Tibial nerve (tissue), 4 donors: ENCODE data around the gene HIP1. TPM values are rescaled to one million over a fixed set of nuclear protein-coding genes. Genes with fewer than 3 reads are reported as not detected.
"Not testable (repeated sequence)": the region's sequence is repeated elsewhere in the genome, so short reads cannot be mapped to it uniquely, and the experiment has no call there.

ENCODE experiments used
- DNase-seq, 2 donors: peaks; one replicate each; pipeline ENCODE4 v3.0.0-alpha.2; 2019; ENCODE audit warnings: low spot score in 2 of 2
- H3K27ac ChIP-seq, 4 donors: fragments of 200-600 bp; sonication (generic) in 3 of 4; one replicate each; pipeline ENCODE4 v1.5.1; 2017 to 2019; ENCODE audit warnings: mild to moderate bottlenecking in 1 of 4
- H3K27me3 ChIP-seq, 2 donors: fragments of 200-600 bp; sonication (generic) in 1 of 2; one replicate each; pipeline versions ENCODE4 v1.5.1 to v1.6.0; 2017 to 2019
- H3K36me3 ChIP-seq, 3 donors: fragments of 200-600 bp; sonication (generic); one replicate each; pipeline ENCODE4 v1.5.1; 2018 to 2019
- H3K4me1 ChIP-seq, 4 donors: fragments of 200-600 bp; sonication (generic) in 3 of 4; one replicate each; pipeline ENCODE4 v1.5.1; 2017 to 2019
- H3K4me3 ChIP-seq, 4 donors: fragments of 200-600 bp; sonication (generic) in 3 of 4; one replicate each; pipeline ENCODE4 v1.5.1; 2017 to 2019; ENCODE audit warnings: mild to moderate bottlenecking in 1 of 4, moderate library complexity in 1 of 4
- H3K9me3 ChIP-seq, 4 donors: fragments of 200-600 bp; sonication (generic) in 3 of 4; one replicate each; pipeline ENCODE4 v1.5.1; 2017 to 2019
- EP300 ChIP-seq, 2 donors: sonication (generic); formaldehyde crosslinking; IDR thresholded peaks; one replicate each; pipeline ENCODE4 v1.6.1; 2017; ENCODE audit warnings: antibody characterized with exemption in 2 of 2, mild to moderate bottlenecking in 1 of 2
- POLR2A ChIP-seq, 2 donors: fragments of 450-650 bp; IDR thresholded peaks; one replicate each; pipeline ENCODE4 v1.6.1; 2017; ENCODE audit warnings: antibody characterized with exemption in 2 of 2, mild to moderate bottlenecking in 2 of 2, moderate library complexity in 2 of 2
- WGBS, 2 donors: methylation state at CpG; one replicate each; pipeline ENCODE4 v1.1.5; 2018; 5-methylcytosine and 5-hydroxymethylcytosine counted together
- total RNA-seq, 4 donors: library from RNA; depleted of rRNA; stranded (reverse); fragments of >200 nt; gene quantifications; one replicate each; pipeline ENCODE4 v1.1.0, GENCODE V29; 2016
- TF ChIP-seq, protein P1 (sequence below), 5 experiments: fragments of 200-600 bp in 3 of 5; fragments of 450-650 bp in 2 of 5; sonication (generic) in 3 of 5; IDR thresholded peaks; one replicate each; pipeline ENCODE4 v1.5.1; 2016 to 2019; ENCODE audit warnings: antibody characterized with exemption in 5 of 5, mild to moderate bottlenecking in 3 of 5, moderate library complexity in 2 of 5

Gene HIP1
- total RNA-seq, 4 donors from 2014 or later: 43.2 to 59.7 (median 49.8) TPM

DNA sequence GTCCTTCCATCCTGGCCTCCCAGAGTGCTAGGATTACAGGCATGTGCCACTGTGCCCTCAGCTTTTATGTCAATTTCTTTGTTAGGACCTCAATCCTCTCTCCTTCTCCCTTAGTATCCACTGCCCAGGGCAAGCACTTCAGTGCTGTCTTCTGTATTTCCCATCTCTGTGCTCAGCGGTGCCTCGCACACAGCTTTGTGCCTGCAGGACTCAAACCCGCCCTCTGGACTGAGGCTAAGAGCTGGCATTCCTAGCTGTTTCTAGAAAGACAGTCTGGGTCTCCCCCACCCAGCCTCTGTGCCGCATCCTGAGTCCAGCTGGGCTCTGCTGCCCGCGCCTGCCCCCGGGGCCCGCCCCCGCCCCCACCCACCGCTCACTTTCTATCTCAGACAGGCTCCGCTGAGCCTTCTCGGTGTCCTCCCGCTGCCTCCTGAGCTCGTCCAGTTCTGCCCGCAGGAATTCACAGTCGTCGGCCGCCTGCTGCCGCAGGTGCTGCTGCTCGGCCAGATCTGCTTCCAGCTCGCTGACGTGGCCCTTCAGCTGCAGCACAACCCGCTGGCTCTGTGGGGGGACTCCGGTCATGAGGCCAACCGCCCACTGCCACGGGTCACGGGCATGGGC lies 179.3 kb downstream of the HIP1 start:
- Histone ChIP-seq H3K4me1 (no peaks in the 10 kb centered on the region), H3K27ac (no peak overlapping the region), H3K9me3 (no peaks in the 10 kb centered on the region), H3K36me3 (peaks cover 6 to 98% (median 7%) of the 10 kb centered on the region in 3 donors), H3K4me3 (no peak overlapping the region), H3K27me3 (no peaks in the 10 kb centered on the region)
- WGBS, 2 donors: 85 to 92% methylated on average over 16 to 27 of the region's 27 CpGs
- DNase-seq: no peak
- TF ChIP-seq, protein P1, sequence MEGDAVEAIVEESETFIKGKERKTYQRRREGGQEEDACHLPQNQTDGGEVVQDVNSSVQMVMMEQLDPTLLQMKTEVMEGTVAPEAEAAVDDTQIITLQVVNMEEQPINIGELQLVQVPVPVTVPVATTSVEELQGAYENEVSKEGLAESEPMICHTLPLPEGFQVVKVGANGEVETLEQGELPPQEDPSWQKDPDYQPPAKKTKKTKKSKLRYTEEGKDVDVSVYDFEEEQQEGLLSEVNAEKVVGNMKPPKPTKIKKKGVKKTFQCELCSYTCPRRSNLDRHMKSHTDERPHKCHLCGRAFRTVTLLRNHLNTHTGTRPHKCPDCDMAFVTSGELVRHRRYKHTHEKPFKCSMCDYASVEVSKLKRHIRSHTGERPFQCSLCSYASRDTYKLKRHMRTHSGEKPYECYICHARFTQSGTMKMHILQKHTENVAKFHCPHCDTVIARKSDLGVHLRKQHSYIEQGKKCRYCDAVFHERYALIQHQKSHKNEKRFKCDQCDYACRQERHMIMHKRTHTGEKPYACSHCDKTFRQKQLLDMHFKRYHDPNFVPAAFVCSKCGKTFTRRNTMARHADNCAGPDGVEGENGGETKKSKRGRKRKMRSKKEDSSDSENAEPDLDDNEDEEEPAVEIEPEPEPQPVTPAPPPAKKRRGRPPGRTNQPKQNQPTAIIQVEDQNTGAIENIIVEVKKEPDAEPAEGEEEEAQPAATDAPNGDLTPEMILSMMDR (IDR thresholded peaks at IDR 0.05): no peak
- TF ChIP-seq POLR2A (IDR thresholded peaks at IDR 0.05) (no peak), EP300 (IDR thresholded peaks at IDR 0.05) (no peak)

DNA sequence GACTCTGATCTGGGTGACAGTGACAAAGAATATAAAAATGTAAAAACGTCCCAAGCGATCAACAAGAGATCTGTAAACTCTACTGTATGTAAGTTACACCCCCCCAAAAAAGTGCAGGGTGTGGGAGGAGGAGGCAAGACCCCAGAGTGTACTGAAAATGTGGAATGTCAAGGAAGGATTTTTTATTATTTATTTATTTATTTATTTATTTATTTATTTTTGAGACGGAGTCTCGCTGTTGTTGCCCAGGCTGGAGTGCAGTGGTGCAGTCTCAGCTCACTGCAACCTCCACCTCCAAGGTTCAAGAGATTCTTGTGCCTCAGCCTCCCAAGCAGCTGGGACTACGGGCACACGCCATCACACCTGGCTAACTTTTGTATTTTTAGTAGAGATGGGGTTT lies 181.9 kb downstream of the HIP1 start:
- H3K36me3 ChIP-seq: peaks cover 4 to 99% (median 6%) of the 10 kb centered on the region in 3 donors
- not testable (repeated sequence) for H3K27ac ChIP-seq, H3K4me3 ChIP-seq, H3K9me3 ChIP-seq, DNase-seq, H3K4me1 ChIP-seq, H3K27me3 ChIP-seq
- 93 to 94% methylated on average over 6 of the region's 6 CpGs for WGBS, 2 donors

DNA sequence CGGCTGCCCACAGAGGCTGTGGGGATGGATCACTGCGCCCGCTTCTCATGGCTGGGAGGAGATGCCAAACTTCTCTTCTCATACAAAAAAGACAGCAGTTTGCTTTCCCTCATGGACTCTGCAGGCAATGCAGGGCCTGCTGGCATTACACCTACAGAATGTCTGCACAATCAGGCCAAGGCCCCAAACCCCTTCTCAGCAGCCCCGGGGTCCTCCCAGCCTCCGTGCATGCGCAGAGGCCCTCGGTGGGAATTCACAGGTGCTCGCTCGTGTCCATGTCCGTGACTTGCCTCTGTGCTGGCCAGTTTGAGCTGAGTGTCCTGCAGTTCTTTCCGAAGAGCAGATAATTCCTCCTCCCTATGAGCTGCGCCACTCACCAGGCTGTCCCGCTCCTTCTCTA lies 183.0 kb downstream of the HIP1 start:
- Histone ChIP-seq H3K27ac (no peak overlapping the region), H3K9me3 (no peaks in the 10 kb centered on the region), H3K4me1 (no peaks in the 10 kb centered on the region), H3K4me3 (no peak overlapping the region), H3K36me3 (peaks cover 4 to 99% (median 6%) of the 10 kb centered on the region in 3 donors), H3K27me3 (no peaks in the 10 kb centered on the region)
- WGBS, 2 donors: 92 to 97% methylated on average over 13 of the region's 13 CpGs
- no peak for DNase-seq
- TF ChIP-seq EP300 (IDR thresholded peaks at IDR 0.05): no peak
- TF ChIP-seq, protein P1 (IDR thresholded peaks at IDR 0.05): no peak

DNA sequence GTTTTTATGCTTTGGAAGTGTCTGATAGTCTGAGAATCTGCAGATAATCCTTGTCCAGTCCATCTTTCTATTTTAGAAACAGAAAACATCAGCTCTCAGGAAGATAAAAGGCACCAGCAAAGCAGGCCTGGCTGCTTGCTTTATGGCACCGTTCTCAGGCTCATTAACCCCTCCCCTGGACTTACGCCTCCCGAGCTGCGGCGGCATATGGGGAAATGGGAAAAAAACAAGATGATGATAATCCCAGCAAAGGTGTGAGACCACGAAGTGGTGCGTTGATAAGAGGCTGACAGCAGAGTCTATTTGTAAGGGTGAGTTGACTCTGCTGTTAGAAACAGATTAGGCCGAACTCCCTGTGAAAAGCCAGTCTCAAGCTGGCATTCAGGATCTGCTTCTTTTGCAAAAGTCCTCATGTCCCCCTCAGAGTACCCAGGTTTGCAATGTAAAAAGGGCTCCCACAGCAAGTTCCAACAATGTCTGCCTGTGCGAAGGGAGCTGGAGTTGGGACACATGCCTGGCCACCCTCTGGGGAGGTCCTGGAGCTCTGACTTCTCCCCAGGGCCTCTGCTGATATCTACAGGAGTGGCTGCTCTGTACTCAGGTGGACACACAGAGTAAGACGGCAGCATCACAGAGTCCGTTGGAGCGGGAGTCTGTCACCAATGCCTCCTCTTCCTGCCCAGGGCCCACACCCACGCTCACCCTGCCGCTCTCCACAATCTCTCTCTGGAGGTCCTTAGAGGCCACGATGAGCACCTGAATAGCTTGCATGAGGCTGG lies 192.3 kb downstream of the HIP1 start:
- H3K36me3 ChIP-seq: peaks cover 0 to 100% (median 0%) of the 10 kb centered on the region in 3 donors
- no peaks in the 10 kb centered on the region for H3K9me3 ChIP-seq
- H3K27me3 ChIP-seq: no peaks in the 10 kb centered on the region
- no peak for TF ChIP-seq EP300 (IDR thresholded peaks at IDR 0.05)
- TF ChIP-seq, protein P1 (IDR thresholded peaks at IDR 0.05): no peak
- no peak for TF ChIP-seq POLR2A (IDR thresholded peaks at IDR 0.05)
- no peak overlapping the region for H3K4me3 ChIP-seq
- WGBS, 2 donors: 79 to 80% methylated on average over 15 of the region's 15 CpGs
- DNase-seq: no peak
- no peak overlapping the region for H3K27ac ChIP-seq
- no peaks in the 10 kb centered on the region for H3K4me1 ChIP-seq

DNA sequence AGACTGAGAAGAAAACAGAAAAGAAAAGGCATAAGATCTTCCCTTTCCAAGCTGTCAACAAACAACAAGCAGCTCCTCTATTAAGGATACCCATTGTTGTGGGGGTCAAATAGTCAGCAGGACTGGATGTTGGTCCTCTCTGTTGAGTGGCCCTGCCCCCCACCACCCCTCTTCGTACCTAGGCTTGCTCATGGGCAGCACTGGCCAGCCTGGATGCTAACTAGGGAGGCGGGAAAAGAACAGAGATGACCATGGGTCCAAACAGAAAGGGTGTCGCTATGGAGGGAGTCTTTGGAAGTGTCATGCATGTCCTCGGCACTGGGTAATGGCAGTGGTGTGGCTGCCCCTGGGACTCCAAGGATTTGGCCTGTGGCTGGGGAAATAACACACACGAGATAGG lies 201.0 kb downstream of the HIP1 start:
- Histone ChIP-seq H3K36me3 (peaks cover 3 to 89% (median 4%) of the 10 kb centered on the region in 3 donors), H3K9me3 (no peaks in the 10 kb centered on the region), H3K4me1 (no peaks in the 10 kb centered on the region), H3K27ac (no peak overlapping the region), H3K4me3 (no peak overlapping the region), H3K27me3 (no peaks in the 10 kb centered on the region)
- TF ChIP-seq POLR2A (IDR thresholded peaks at IDR 0.05): no peak
- TF ChIP-seq EP300 (IDR thresholded peaks at IDR 0.05): no peak
- TF ChIP-seq, protein P1 (IDR thresholded peaks at IDR 0.05): no peak
- DNase-seq: no peak
- 90 to 93% methylated on average over 5 of the region's 5 CpGs for WGBS, 2 donors
